ENCODE measurements around the gene APBA2.
A peak's percentile ranks its signal among the peaks of the same experiment; 100 is the strongest.
"Not testable (repeated sequence)": the region's sequence is repeated elsewhere in the genome, so short reads cannot be mapped to it uniquely, and the experiment has no call there.

APBA2 gene

DNA sequence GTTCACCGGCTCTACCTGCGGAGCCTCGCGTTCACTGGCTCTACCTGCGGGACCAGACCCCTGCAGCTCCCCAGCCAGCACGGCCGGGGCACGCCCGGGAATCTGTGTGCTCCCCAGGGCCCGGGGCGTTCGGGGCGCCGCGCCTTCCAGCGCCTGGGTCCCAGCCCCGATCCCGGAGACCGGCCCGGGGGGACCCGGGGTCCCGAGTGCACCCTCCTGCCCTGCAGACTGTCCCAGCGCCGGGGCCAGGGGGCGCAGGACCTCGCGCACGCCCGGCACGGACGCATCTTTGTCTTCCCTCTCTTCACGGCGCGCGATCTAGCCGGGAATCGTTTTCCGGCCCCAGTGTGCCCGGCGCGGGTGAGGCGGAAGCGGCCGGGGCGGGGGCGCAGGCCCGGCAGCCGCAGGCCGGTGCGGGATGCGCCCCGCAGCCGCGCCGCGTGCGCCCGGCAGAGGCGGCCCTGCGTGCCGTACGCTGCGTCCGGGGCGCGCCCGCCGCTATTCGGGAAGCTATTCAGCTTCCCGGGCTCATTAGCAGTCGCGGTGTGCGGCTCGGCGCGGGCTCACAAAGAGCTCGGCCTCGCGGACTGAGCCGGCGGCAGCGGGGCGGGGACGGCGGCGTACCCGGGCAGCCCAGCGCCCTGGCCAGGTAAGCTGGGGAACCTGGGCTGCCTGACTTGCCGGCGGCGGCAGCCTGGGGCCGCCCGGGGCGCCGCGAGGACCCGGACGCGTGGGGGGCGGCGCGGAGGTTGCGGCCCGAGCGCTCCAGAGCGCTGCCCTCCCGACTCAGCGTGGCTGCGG lies at the start of gene APBA2:
APBA2 (plus strand) TSS at position 345 of the 801 bp plus-strand sequence. CDS start 167,911 bp downstream, outside the sequence.
- Mint-ChIP-seq H3K27ac (peak within 1 kb of the TSS; percentile 70), H3K27me3 (no peaks in the 10 kb centered on the region), H3K4me1 (peaks cover 46% of the 10 kb centered on the region), H3K4me3 (peak within 1 kb of the TSS; percentile 89), H3K9me3 (no peaks in the 10 kb centered on the region), H3K36me3 (no peaks in the 10 kb centered on the region)

DNA sequence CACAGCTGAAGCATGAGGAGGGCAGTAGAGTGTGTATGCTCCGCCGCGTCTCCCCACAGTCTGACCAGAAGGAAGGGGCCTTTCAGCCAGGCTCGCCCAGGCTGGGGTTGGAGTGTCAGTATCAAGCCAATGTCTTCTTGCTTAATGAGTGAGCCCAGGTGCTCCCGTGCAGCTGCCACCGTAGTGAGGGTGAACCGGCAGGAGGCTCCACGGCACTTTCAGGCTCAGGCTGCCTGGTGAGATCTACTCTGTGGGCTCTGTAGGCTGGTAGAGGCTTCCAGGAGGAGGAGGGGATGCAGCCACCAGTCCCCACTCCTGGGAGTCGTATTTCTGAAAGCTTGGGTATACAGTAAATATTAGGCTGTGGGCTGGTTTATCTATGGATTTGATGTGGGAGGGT lies 45.5 kb upstream of the APBA2 start:
- H3K36me3 Mint-ChIP-seq, H3K9me3 Mint-ChIP-seq, H3K27ac Mint-ChIP-seq, H3K4me3 Mint-ChIP-seq, H3K4me1 Mint-ChIP-seq, H3K27me3 Mint-ChIP-seq: not testable (repeated sequence)

DNA sequence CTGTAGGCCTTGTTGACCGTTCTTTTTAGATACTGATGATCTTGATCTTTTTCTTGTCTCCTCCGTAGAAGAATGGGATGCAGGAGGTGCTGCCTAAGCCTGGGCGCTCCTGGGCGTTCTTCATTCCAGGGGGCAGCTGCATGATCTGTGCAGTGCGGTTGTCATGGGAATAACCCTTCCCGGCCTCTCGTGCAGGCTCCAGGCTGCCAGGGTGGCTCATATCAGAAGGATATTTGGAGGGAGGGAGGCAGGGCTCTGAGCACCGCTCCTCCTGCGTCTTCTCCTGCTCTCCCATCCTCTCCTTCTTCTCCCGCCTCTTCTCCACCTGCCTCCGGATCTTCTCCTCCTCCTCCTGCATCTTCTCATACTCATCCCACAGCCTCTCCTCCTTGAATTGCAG lies 43.6 kb upstream of the APBA2 start:
- H3K4me1 Mint-ChIP-seq, H3K9me3 Mint-ChIP-seq, H3K27me3 Mint-ChIP-seq, H3K27ac Mint-ChIP-seq, H3K36me3 Mint-ChIP-seq, H3K4me3 Mint-ChIP-seq: not testable (repeated sequence)

DNA sequence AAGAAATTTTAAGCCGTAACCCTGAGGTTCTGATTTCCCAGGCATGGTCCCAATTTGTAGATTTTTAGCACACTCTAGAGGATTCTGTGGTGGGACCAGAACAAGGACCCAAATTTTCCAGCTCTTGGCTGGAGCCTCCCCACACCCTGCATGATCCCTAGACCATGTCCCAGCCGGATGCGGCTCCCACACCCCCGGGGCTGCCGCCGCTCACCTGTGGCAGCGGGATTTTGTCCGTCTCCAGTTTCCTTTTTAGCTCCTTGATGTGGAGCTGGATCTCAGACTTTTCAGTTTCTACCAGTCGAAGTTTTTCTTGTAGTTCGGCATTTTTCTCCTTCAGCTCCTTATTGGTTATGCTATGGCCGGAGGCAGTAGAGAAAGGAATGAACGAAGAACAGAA lies 42.3 kb upstream of the APBA2 start:
- not testable (repeated sequence) for H3K9me3 Mint-ChIP-seq, H3K36me3 Mint-ChIP-seq, H3K4me3 Mint-ChIP-seq, H3K27ac Mint-ChIP-seq, H3K27me3 Mint-ChIP-seq
- peaks cover 13% of the 10 kb centered on the region for H3K4me1 Mint-ChIP-seq

DNA sequence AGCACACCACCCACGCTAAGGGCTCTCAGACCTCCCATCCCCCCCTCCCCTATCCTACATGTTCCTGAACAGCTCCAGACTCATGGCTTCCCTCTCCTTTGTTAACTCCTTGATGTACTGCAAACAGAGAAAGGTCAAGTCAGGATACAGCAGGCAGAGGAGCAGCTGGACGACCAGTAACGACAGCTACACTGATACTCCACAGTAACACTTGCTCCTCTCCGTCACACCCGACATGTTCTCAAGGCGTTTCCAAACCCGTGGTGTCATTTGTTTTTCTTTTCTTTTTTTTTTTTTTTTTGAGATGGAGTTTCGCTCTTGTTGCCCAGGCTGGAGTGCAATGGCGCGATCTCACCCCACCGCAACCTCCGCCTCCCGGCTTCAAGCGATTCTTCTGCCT lies 41.6 kb upstream of the APBA2 start:
- H3K27ac Mint-ChIP-seq, H3K9me3 Mint-ChIP-seq, H3K27me3 Mint-ChIP-seq, H3K36me3 Mint-ChIP-seq, H3K4me3 Mint-ChIP-seq: not testable (repeated sequence)
- H3K4me1 Mint-ChIP-seq: peaks cover 13% of the 10 kb centered on the region

DNA sequence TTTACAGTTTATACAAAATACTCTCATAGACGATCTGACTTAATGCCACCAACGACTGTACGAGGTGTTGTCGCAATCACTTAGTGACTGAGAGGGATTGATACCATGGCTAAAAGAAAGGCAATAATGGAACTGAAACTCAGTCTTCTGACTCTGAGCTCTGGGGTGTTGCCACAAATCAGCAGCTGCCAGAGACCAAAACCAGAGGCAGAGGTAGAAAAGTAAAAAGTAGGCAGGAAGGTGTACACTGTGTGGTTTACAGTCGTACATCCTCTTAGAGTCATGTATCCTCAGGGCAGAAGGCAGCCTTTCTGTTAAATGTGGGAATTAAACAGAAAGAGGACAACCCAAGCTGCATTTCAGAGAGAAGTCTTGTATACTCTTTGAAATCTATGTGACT lies 38.5 kb upstream of the APBA2 start:
- H3K4me3 Mint-ChIP-seq, H3K27ac Mint-ChIP-seq, H3K9me3 Mint-ChIP-seq, H3K27me3 Mint-ChIP-seq, H3K36me3 Mint-ChIP-seq: not testable (repeated sequence)
- peaks cover 13% of the 10 kb centered on the region for H3K4me1 Mint-ChIP-seq

DNA sequence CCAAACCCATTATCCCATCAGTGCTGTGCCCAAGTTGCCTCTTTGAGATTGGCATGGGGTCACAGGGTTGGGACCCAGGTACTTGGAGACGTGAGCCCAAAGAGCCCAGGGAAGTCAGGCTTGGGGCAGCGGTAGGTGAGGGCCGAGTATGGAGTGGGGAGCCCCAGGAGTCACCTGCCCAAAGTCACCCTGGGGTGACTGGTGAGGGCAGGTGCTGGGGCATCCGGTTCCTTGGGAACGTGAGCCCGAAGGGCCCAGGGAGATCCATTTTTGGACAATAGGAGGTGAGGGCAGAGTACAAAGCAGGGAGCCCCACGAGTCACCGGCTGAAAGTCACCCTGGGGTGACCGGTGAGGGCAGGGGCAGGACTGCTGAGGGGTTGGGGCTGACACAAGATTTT lies 37.8 kb upstream of the APBA2 start:
- H3K9me3 Mint-ChIP-seq, H3K27ac Mint-ChIP-seq, H3K36me3 Mint-ChIP-seq, H3K4me3 Mint-ChIP-seq, H3K27me3 Mint-ChIP-seq: not testable (repeated sequence)
- peaks cover 13% of the 10 kb centered on the region for H3K4me1 Mint-ChIP-seq

DNA sequence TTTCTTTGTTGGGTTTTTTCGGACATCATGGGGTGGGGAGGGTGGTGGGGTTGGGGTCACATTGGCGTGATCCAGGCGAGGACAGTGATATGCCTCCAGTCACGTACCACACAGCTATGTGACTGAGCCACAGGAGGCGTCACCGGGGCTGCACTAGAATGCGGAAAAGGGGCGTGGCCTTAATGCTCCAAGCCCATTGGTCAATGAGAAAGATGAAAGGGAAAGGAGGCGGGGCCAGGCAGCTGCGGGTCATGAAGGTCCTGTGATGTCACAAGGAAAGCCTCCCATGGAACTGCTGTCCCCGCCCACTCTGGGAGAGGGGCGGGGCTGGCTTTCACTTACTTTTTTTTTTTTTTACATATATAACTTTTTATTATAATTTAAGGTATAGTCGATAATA lies 37.3 kb upstream of the APBA2 start, which contains the start of gene GOLGA6L7:
GOLGA6L7 (minus strand) TSS at position 124 of the 400 bp plus-strand sequence; CDS start at position 29, 95 bp downstream.
- not testable (repeated sequence) for H3K27ac Mint-ChIP-seq, H3K9me3 Mint-ChIP-seq, H3K27me3 Mint-ChIP-seq, H3K4me3 Mint-ChIP-seq, H3K36me3 Mint-ChIP-seq
- H3K4me1 Mint-ChIP-seq: peaks cover 13% of the 10 kb centered on the region

DNA sequence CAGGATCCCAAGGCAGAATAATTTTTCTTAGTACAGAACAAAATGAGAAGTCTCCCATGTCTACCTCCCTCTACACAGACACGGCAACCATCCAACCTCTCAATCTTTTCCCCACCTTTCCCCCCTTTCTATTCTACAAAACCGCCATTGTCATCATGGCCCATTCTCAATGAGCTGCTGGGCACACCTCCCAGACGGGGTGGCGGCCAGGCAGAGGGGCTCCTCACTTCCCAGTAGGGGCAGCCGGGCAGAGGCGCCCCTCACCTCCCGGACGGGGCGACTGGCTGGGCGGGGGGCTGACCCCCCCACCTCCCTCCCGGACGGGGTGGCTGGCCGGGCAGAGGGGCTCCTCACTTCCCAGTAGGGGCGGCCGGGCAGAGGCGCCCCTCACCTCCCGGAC lies 36.5 kb upstream of the APBA2 start:
- H3K9me3 Mint-ChIP-seq, H3K27ac Mint-ChIP-seq, H3K4me3 Mint-ChIP-seq, H3K27me3 Mint-ChIP-seq, H3K36me3 Mint-ChIP-seq: not testable (repeated sequence)
- peaks cover 13% of the 10 kb centered on the region for H3K4me1 Mint-ChIP-seq

DNA sequence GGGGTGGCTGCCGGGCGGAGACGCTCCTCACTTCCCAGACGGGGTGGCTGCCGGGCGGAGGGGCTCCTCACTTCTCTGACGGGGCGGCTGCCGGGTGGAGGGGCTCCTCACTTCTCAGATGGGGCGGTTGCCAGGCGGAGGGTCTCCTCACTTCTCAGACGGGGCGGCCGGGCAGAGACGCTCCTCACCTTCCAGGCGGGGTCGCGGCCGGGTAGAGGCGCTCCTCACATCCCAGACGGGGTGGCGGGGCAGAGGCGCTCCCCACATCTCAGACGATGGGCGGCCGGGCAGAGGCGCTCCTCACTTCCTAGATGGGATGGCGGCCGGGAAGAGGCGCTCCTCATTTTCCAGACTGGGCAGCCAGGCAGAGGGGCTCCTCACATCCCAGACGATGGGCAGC lies 36.0 kb upstream of the APBA2 start:
- H3K27ac Mint-ChIP-seq, H3K27me3 Mint-ChIP-seq, H3K36me3 Mint-ChIP-seq, H3K9me3 Mint-ChIP-seq, H3K4me3 Mint-ChIP-seq: not testable (repeated sequence)
- peaks cover 13% of the 10 kb centered on the region for H3K4me1 Mint-ChIP-seq

DNA sequence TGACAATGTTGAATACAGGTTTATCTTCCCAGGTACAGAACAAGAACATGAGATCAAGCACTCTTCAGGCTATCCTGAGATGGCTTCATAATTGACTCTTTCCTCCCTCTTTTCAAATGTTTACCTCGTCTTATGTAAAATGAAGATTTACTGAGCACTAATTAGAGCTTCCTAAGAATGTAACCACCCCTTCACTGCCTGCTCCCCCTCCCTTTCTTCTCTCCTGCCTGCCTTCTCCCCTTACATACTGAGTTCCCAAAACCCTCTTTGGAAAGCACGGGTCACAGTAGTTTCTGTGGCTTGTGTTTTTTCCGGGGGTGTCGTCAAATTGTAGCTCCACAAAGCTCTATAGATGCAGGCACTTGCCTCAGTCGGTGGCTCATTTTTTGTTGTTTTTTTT lies 32.1 kb upstream of the APBA2 start:
- H3K27ac Mint-ChIP-seq, H3K36me3 Mint-ChIP-seq, H3K4me1 Mint-ChIP-seq, H3K27me3 Mint-ChIP-seq, H3K9me3 Mint-ChIP-seq, H3K4me3 Mint-ChIP-seq: not testable (repeated sequence)

DNA sequence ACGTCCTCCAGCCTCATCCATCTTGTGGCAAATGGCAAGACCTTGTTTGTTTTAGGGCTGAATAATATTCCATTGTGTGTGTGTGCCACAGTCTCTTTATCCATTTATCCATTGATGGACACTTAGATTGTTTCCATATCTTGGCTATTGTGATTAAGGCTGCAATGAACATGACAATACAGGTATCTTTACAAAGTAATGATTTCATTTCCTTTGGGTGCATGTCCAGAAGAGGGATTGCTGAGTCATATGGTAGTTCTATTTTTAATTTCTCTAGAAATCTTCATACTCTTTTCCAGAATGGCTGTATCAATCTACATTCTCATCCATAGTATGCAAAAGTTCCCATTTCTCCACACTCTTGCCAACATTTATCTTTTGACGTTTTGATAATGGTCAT lies 31.2 kb upstream of the APBA2 start:
- H3K9me3 Mint-ChIP-seq, H3K36me3 Mint-ChIP-seq, H3K27me3 Mint-ChIP-seq, H3K4me1 Mint-ChIP-seq, H3K27ac Mint-ChIP-seq, H3K4me3 Mint-ChIP-seq: not testable (repeated sequence)

DNA sequence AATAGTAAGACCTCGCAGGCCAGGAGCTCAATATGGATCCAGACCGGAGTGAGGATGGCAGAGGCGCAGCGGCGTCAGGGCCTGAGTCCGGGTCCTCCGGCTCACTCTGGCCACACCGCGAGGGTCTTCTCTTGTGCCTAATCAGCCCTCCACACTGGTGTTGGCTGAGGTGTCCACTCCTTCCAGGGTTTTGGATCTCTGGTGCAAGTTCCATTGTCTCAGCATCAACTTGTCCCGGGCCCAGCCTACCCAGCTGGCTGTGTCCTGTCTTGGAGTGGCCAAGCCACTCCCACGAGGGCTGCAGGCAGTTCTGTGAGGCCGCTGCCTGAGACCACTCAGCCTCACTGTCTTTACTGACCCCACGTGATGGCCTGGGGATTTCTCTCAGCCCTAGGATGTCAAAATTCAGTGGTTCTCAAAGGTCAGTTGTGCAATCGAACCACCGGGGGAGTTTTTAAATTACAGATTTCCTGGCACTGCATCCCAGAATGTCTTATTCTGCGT lies 24.7 kb upstream of the APBA2 start:
- Mint-ChIP-seq H3K4me3 (no peak overlapping the region), H3K36me3 (peaks cover 2% of the 10 kb centered on the region), H3K9me3 (no peaks in the 10 kb centered on the region), H3K27me3 (no peaks in the 10 kb centered on the region), H3K27ac (no peak overlapping the region), H3K4me1 (no peaks in the 10 kb centered on the region)

DNA sequence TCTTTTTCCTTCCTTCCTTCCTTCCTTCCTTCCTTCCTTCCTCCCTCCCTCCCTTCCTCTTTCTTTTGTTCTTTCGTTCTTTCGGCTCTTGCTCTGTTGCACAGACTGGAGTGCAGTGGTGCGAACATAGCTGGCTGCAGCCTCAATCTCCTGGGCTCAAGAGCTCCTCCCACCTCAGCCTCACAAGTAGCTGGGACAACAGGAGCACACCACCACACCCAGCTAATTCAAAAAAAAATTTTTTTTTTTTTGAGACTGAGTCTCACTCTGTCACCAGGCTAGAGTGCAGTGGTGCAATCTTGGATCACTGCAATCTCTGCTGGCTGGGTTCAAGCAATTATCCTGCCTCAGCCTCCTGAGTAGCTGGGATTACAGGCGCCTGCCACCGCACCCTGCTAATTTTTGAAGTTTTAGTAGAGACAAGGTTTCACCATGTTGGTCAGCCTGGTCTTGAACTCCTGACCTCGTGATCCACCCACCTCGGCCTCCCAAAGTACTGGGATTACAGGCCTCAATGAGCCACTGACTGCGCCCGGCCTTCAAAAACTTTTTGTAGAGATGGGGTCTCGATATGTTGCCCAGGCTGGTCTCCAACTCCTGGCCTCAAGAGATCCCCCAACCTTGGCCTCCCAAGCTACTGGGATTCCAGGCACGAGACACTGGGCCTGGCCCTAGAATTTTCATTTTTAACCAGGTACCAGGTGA lies 24.0 kb upstream of the APBA2 start:
- not testable (repeated sequence) for H3K4me1 Mint-ChIP-seq, H3K9me3 Mint-ChIP-seq, H3K4me3 Mint-ChIP-seq, H3K27ac Mint-ChIP-seq, H3K27me3 Mint-ChIP-seq, H3K36me3 Mint-ChIP-seq

DNA sequence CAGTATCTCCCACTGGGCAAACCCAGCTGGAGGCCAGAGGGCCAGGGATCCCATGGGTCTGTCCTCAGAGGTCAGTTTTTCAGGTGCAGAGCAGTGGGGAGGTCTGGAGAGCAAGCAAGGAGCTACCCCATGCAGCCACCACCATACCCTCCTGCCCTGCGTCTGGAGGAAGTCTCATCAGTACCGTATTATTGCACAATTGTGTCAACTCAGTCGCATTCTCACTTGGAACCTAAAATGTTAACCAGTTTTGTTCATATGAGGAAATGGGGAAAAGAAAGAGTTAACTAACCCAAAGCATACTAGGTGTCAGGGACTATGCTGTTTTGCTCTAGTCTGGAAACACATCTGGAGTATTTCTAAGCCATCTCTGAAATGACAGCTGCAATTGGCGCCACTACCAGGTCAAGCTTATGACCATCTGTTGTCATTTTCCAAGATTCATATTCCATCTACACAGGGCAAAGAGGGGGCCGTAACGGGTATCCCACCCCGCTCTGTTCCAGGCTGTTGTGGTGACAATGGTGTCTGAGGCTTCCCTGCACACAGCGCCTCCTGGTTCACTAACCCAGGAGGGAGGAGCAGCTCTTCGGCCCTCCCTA lies 16.9 kb upstream of the APBA2 start:
- H3K27me3 Mint-ChIP-seq: no peaks in the 10 kb centered on the region
- no peaks in the 10 kb centered on the region for H3K36me3 Mint-ChIP-seq
- no peaks in the 10 kb centered on the region for H3K4me1 Mint-ChIP-seq
- H3K4me3 Mint-ChIP-seq: no peak overlapping the region
- no peak overlapping the region for H3K27ac Mint-ChIP-seq
- H3K9me3 Mint-ChIP-seq: no peaks in the 10 kb centered on the region

DNA sequence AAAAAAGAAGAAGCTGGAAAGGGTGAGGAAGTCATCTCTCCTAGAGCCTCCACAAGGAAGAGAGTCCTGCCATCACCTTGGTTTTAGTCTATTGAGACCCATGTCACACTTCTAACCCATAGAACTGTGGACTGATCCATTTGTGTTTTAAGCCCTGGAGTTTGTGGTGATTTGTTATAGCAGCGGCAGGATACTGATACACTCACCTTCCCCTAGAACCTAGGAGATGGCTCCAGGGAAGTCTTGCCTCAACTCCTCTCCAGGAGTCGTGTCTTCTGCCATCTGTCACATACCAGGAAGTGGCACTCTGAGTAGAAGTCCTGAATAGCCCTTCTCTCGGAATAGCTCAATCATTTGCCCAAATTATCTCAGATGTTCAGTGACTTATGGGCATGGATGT lies 14.6 kb upstream of the APBA2 start:
- H3K36me3 Mint-ChIP-seq: no peaks in the 10 kb centered on the region

More for the DNA sequence above, 14.6 kb upstream of the APBA2 start:
- Mint-ChIP-seq H3K9me3 (no peaks in the 10 kb centered on the region), H3K4me1 (peaks cover 12% of the 10 kb centered on the region), H3K27ac (no peak overlapping the region), H3K4me3 (no peak overlapping the region), H3K27me3 (no peaks in the 10 kb centered on the region)
